NCI-H510A (cell line): ENCODE measurements around the gene MIPEP.

Experiments
- DNase-seq: peaks from one replicate; lab custom pipeline; 2025; lab: John Stamatoyannopoulos, UW

MIPEP gene

GRCh38 chr13:23810685-23811240, 78.4 kb downstream of the MIPEP start:
- DNase-seq: no peak

GRCh38 chr13:23808803-23809202, 80.4 kb downstream of the MIPEP start:
- no peak for DNase-seq

- DNase-seq: no peak
Observed at GRCh38 chr13:23806874-23807526, 82.2 kb downstream of the MIPEP start.

GRCh38 chr13:23805821-23806220, 83.4 kb downstream of the MIPEP start:
- no peak for DNase-seq

DNA sequence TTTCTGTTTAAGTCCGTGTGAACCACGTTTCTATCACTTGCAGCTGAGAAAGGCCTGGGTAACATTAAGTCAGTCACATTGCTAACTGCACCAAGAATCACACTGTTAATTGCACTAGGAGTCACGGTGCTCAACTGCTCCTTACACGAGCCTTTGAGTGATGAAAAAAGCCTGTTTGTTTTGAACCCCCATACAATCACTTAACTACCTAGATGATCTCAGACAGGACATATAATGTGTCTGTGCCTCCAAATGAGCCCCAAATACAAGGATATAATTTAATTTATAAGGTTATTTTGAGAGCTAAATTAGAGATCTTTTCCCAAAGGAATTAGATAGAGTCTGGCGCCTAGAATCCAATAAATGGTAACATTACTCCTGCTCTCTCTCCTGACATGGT, 84.1 kb downstream of the MIPEP start:
- no peak for DNase-seq

DNA sequence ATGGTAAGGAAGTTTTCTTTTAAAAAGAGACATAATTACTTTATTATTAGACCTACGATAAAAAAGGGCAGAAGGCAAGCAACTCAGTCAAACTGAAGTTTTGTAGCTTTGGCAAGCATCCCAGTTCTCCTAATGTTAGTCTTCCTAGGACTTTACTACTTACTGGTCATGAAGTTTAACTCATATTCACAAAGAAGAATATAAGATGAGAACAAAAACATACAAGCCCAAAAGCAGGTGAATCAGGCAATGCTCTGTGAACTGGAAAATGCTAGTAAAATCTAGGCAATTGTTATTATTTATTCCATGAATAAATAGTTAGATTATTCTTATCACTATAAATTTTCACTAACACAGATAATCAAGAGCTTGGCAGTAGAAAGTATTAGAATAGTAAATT, 85.0 kb downstream of the MIPEP start:
- DNase-seq: no peak

DNA sequence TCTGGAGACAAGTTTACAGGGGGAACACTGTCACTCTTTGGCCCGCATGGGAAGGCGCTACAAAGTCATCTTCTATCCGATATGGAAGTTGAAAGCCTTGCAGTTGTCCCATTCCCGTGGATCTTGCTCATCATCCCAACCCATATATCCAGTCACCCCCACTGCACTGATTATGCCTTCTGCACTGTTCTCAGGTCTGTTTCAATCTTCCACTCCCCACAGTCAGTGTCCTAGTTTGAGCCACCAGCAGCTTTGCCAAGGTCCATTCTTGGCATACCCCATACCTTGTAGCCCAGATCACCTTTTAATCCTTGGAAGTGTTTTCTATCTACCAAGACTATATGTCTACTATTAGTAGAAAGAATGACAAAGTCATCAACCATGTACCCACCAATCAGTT, 88.1 kb downstream of the MIPEP start:
- no peak for DNase-seq

GRCh38 chr13:23799945-23800344, 89.3 kb downstream of the MIPEP start:
- DNase-seq: no peak

DNA sequence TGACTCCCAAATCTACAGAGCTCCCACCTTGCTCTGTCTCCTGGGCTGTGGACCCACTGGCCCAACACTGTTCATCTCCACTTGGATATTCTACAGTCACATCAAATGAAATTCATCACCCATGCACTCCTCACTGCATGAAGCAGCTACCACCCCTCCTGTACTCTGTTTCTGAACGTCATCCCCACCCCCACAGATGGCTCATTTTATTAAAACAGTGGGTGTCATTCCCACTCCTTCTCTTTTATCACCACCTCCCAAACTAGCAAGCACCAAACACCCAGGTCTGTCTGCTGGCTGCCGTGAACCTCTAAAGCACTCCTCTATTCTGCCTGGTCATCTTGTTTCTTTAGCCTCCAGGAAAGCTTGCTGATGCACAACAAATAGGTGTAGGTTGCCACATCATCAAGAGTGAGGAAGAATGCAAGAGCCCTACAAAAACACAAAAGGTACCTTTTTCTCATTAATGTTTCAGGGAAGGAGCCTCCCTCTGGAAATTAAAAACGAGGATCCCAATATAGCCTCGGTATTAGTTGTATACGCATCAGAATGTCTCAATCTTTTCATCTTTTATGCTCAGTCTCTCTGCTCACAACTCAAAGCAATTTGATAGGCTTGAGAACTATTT, 91.8 kb downstream of the MIPEP start:
- DNase-seq: no peak

DNA sequence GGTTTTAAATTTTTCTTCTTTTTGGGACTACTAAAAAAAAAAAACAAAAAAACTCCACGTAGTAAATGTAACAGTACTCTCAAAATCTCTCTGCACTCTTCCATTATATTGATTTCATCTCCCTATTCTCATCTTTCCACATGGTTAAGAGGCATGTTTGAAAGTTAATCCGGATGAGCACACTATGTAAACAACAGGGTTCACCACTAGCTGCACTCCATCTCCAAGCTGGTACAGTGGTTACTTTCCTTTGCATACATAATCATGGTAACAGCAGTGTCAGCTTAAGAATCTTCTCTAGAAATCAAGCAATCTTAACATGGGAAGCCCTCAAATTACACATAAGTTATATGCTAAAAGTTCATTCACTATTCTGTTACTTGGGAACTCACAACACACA, 92.6 kb downstream of the MIPEP start:
- DNase-seq: peak; percentile 8

GRCh38 chr13:23794267-23795161, 94.7 kb downstream of the MIPEP start:
- DNase-seq: no peak

- no peak for DNase-seq
Observed at GRCh38 chr13:23793711-23794110, 95.5 kb downstream of the MIPEP start.

- DNase-seq: no peak
Observed at GRCh38 chr13:23792680-23793079, 96.5 kb downstream of the MIPEP start.

GRCh38 chr13:23790577-23791170, 98.5 kb downstream of the MIPEP start:
- no peak for DNase-seq

DNA sequence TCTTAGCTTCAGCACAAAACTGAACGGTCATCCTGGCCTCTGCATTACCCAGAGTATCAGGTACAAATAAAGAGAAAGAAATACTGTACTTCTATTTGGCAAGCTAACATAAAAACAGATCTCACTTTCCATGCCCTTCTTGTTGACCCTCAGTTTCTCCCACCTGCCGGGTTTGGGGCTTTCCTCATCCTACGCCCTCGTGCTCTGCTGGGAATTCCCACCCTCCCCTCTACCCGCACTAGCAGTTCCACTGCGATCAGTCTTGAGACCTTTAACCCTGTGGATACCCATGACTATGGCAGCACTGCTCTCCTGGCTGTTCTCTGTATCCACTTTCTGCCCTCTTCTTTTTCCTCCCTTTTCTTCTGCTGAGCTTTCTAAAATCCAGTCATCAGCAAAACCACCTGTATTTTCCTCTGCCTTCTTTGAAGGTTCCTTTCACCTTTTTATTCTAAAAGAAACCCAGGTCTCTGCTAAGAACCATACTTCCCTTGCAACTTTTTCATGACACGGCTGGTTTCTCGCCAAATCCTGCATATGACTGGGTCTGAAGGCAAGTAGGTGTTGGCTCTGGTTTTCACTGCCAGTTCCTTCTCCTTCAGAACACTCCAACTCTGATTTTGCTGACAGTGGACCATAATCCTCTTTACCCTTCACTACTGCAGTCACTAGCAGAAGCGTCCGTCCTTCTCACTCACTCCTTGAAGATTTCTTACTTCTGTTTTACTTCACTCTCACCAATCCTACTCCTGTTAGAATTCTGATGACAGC, 99.4 kb downstream of the MIPEP start:
- no peak for DNase-seq

DNA sequence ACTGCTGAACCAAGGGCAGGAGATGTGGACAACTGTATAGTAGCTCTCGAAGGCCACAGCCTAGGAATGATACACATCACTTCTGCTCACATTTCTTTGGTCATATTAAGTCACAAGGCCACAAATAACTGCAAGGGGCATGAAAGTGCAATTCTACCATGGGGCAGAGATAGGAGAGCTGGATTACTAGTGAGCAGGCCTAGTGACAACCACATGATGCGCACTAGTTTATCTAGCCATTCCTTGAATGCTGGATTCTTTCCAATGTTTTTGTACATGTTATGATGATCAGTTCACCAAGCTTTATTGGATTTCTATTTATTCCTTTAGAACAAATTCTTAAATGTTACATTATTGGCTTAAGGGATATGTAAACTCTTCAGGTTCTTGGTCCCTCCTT, 100.7 kb downstream of the MIPEP start:
- DNase-seq: no peak

DNA sequence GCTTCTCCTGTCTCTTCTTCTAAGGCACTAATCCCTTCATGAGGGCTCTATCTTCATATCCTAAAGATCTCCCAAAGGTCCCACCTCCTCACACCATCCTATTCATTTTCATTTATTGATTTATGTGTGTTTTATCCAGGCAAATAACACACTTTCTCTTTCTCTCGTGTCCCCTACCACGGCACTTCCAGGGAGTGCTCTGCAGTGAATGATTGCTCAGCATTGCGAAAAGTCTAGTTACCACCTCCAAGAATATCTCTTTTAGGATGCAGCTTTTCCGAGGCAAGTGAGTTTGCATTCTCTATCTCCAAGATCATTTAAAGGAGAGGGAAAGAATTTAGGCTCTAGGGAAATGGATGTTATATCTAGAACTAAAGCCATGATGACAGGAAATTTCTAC, 101.7 kb downstream of the MIPEP start:
- DNase-seq: no peak

GRCh38 chr13:23786607-23787006, 102.6 kb downstream of the MIPEP start:
- no peak for DNase-seq

GRCh38 chr13:23778879-23779278, 110.3 kb downstream of the MIPEP start:
- no peak for DNase-seq

- no peak for DNase-seq
Observed at GRCh38 chr13:23778002-23778652, 111.1 kb downstream of the MIPEP start.

- DNase-seq: no peak
Observed at GRCh38 chr13:23777575-23777870, 111.7 kb downstream of the MIPEP start.
